Activated naive CD4-positive, alpha-beta T cell treated with anti-CD3 and anti-CD28 coated beads, Interleukin-2, amount 50 U/mL, for 24 hours (primary cell): ENCODE data around the gene CA5A.
A peak's percentile ranks its signal among the peaks of the same experiment; 100 is the strongest.
"Not testable (repeated sequence)": the region's sequence is repeated elsewhere in the genome, so short reads cannot be mapped to it uniquely, and the experiment has no call there.

Experiments used
- H3K27ac Mint-ChIP-seq: one replicate; pipeline ENCODE4 v1.8.0; 2021; ENCODE audit warnings: mild to moderate bottlenecking, mixed read lengths
- H3K27me3 Mint-ChIP-seq: one replicate; pipeline ENCODE4 v1.8.0; 2021; ENCODE audit warnings: mixed read lengths
- H3K36me3 Mint-ChIP-seq: one replicate; pipeline ENCODE4 v1.8.0; 2021; ENCODE audit warnings: mixed read lengths
- H3K4me1 Mint-ChIP-seq: one replicate; pipeline ENCODE4 v1.8.0; 2021; ENCODE audit warnings: mixed read lengths
- H3K4me3 Mint-ChIP-seq: one replicate; pipeline ENCODE4 v1.8.0; 2021; ENCODE audit warnings: mild to moderate bottlenecking, mixed read lengths
- H3K9me3 Mint-ChIP-seq: one replicate; pipeline ENCODE4 v1.8.0; 2021; ENCODE audit warnings: mixed read lengths

CA5A gene

GRCh38 chr16:87936375-87937230 is at the start of gene CA5A:
TSS of gene CA5A (minus strand) at chr16:87936529. CDS start at chr16:87936450, 79 bp downstream.
- no peak within 1 kb of the TSS for H3K27ac Mint-ChIP-seq
- H3K27me3 Mint-ChIP-seq: no peaks in the 10 kb centered on the region
- H3K4me1 Mint-ChIP-seq: peaks cover 5% of the 10 kb centered on the region
- H3K4me3 Mint-ChIP-seq: no peak within 1 kb of the TSS
- no peaks in the 10 kb centered on the region for H3K9me3 Mint-ChIP-seq
- H3K36me3 Mint-ChIP-seq: no peaks in the 10 kb centered on the region

- not testable (repeated sequence) for H3K27me3 Mint-ChIP-seq, H3K9me3 Mint-ChIP-seq
- Mint-ChIP-seq H3K36me3 (peaks cover 33% of the 10 kb centered on the region), H3K4me3 (peak overlapping the region; percentile 80), H3K27ac (peak overlapping the region; percentile 98), H3K4me1 (peaks cover 58% of the 10 kb centered on the region)
Measured at GRCh38 chr16:87985493-87985892, 49.2 kb upstream of the CA5A start.

- Mint-ChIP-seq H3K4me3 (peak overlapping the region; percentile 67), H3K27me3 (no peaks in the 10 kb centered on the region), H3K27ac (peak overlapping the region; percentile 84), H3K36me3 (peaks cover 35% of the 10 kb centered on the region), H3K4me1 (peaks cover 66% of the 10 kb centered on the region), H3K9me3 (no peaks in the 10 kb centered on the region)
Measured at GRCh38 chr16:87984632-87985267, 48.4 kb upstream of the CA5A start.

DNA sequence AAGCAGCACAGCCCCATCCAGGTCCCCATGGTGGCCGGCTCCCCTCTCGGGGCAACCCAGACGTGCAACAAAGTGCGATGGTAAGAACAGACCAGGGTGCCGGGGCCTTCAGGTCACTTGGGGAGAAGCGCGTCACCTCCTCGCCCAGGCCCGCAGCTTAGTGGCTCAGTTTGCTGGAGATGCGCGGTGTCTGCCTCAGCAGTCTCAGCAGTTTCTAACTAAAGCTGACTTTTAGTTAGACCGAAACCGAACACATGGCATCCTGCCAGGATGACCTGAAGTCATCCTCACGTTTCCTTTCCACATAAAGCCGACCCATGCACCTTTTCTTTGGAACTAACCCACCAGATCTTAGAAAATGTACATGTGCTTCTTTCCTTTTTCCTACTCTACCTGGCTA is 47.9 kb upstream of the CA5A start:
- Mint-ChIP-seq H3K36me3 (peaks cover 33% of the 10 kb centered on the region), H3K4me1 (peaks cover 71% of the 10 kb centered on the region), H3K4me3 (peak overlapping the region; percentile 67), H3K27ac (peak overlapping the region; percentile 84)
- H3K27me3 Mint-ChIP-seq, H3K9me3 Mint-ChIP-seq: not testable (repeated sequence)

DNA sequence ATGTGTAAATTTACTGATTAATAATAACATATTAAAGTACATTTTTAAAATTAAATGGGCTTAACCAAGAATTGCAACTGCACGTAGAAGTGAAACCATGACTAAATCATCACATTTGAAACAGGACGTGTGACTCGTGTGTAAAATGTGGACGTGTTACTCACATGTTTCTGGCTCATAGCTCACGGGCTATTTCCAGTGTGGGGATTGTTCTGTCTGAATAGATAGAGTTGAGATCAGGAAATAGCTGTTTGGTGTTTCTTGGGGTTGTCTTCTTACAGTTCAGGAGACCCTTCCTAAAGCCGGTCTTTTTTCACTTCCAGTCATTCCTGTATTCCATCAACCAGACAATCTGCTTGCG is 47.4 kb upstream of the CA5A start:
- H3K9me3 Mint-ChIP-seq, H3K27me3 Mint-ChIP-seq: not testable (repeated sequence)
- peak overlapping the region; percentile 76 for H3K27ac Mint-ChIP-seq
- H3K36me3 Mint-ChIP-seq: peaks cover 32% of the 10 kb centered on the region
- H3K4me1 Mint-ChIP-seq: peaks cover 76% of the 10 kb centered on the region
- peak overlapping the region; percentile 47 for H3K4me3 Mint-ChIP-seq

GRCh38 chr16:87983072-87983736 is 46.9 kb upstream of the CA5A start:
- Mint-ChIP-seq H3K4me1 (peaks cover 77% of the 10 kb centered on the region), H3K4me3 (peak overlapping the region; percentile 30), H3K36me3 (peaks cover 32% of the 10 kb centered on the region), H3K27ac (peak overlapping the region; percentile 70)
- not testable (repeated sequence) for H3K27me3 Mint-ChIP-seq, H3K9me3 Mint-ChIP-seq

DNA sequence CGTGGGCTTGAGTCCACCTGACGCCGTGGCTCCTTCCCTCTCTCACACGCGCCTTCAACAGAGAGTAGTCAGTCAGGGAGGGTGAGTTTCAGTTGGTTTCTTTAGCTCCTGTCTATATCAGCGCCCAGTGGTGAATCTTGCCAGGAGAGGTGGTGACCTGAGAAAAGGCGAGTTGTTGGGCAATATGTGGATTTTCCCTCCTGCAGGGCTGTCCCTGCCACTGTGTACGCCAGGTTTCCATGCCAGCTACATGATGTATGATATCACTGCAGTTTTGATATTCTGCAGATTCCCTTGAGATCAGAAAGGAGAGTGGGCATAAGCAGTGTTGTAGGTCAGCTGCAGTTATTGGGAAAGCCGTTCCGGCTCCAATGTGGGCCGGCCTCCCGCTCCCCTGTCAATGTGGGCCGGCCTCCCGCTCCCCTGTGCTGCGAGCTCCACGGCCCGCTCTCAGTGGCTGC is 46.3 kb upstream of the CA5A start:
- H3K27me3 Mint-ChIP-seq: no peaks in the 10 kb centered on the region
- peak overlapping the region; percentile 70 for H3K27ac Mint-ChIP-seq
- H3K36me3 Mint-ChIP-seq: peaks cover 30% of the 10 kb centered on the region
- peak overlapping the region; percentile 30 for H3K4me3 Mint-ChIP-seq
- H3K9me3 Mint-ChIP-seq: no peaks in the 10 kb centered on the region
- H3K4me1 Mint-ChIP-seq: peaks cover 77% of the 10 kb centered on the region

GRCh38 chr16:87981376-87981775 is 45.0 kb upstream of the CA5A start:
- Mint-ChIP-seq H3K4me1 (peaks cover 77% of the 10 kb centered on the region), H3K4me3 (peak overlapping the region; percentile 45), H3K36me3 (peaks cover 30% of the 10 kb centered on the region), H3K27ac (peak overlapping the region; percentile 87)
- H3K9me3 Mint-ChIP-seq, H3K27me3 Mint-ChIP-seq: not testable (repeated sequence)

DNA sequence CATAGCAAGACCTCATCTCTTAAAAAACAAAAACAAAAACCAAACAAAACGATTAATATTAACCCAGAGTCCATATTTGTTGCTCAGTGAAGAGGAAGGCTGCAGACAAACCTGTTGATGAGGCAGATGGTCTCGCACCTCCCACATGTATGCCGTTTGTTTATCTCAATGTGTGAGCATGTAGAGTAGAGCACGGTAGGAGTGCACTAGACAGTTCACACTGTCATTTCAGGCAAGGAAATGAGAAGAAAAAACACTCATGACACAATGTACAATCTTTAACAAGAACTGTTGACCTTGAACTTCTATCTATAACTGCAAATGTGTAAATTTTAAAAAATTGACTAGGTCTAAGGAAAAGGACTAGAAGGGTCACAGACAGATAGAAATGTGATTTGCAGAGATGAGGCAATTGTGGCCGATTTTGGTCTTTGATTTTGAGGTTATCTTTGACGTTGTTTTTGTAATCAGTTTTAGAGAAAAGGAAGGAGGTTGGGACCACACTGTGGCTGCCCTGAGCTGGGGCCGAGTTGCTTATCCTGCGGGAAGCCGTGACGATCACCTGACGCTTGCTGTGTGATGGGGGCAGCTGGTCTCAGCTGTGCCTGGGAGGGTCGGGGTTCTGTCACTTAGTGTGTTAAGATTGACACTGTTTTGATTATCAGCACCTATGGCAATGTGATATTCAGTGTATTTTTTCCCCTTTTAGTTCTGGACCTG is 43.7 kb upstream of the CA5A start:
- Mint-ChIP-seq H3K36me3 (peaks cover 24% of the 10 kb centered on the region), H3K4me1 (peaks cover 66% of the 10 kb centered on the region), H3K27ac (peak overlapping the region; percentile 38)
- not testable (repeated sequence) for H3K9me3 Mint-ChIP-seq, H3K4me3 Mint-ChIP-seq, H3K27me3 Mint-ChIP-seq

GRCh38 chr16:87979352-87979751 is 43.0 kb upstream of the CA5A start:
- no peaks in the 10 kb centered on the region for H3K9me3 Mint-ChIP-seq
- H3K36me3 Mint-ChIP-seq: peaks cover 21% of the 10 kb centered on the region
- no peak overlapping the region for H3K4me3 Mint-ChIP-seq
- no peaks in the 10 kb centered on the region for H3K27me3 Mint-ChIP-seq
- peaks cover 62% of the 10 kb centered on the region for H3K4me1 Mint-ChIP-seq
- no peak overlapping the region for H3K27ac Mint-ChIP-seq

- Mint-ChIP-seq H3K36me3 (peaks cover 21% of the 10 kb centered on the region), H3K27ac (no peak overlapping the region), H3K9me3 (no peaks in the 10 kb centered on the region), H3K4me1 (peaks cover 58% of the 10 kb centered on the region), H3K27me3 (no peaks in the 10 kb centered on the region), H3K4me3 (no peak overlapping the region)
Measured at GRCh38 chr16:87978127-87978526, 41.8 kb upstream of the CA5A start.

GRCh38 chr16:87976665-87977064 is 40.3 kb upstream of the CA5A start:
- peaks cover 55% of the 10 kb centered on the region for H3K4me1 Mint-ChIP-seq
- H3K4me3 Mint-ChIP-seq: no peak overlapping the region
- H3K9me3 Mint-ChIP-seq: peaks cover 9% of the 10 kb centered on the region
- H3K27me3 Mint-ChIP-seq: no peaks in the 10 kb centered on the region
- H3K36me3 Mint-ChIP-seq: peaks cover 30% of the 10 kb centered on the region
- peak overlapping the region; percentile 68 for H3K27ac Mint-ChIP-seq

DNA sequence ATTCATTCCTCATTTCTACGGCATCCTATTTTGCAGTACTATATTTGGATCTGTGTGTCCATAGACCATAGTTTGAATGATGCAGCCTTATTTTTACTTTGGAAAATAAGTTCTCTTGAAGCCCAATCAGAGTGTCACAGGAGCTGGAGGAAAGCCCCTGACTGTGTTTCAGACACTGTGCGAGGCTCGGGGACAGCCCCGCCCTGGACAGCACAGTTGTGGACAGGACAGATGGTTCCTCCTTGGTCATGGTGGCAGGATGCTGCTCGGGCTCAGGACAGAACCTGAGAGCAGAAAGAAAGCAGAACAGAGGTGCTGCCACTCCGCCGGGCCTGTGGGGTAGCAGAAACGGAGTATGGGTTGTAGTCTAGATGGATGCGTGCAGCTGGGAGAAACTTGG is 37.8 kb upstream of the CA5A start:
- Mint-ChIP-seq H3K27ac (no peak overlapping the region), H3K9me3 (peaks cover 17% of the 10 kb centered on the region), H3K4me3 (no peak overlapping the region)

DNA sequence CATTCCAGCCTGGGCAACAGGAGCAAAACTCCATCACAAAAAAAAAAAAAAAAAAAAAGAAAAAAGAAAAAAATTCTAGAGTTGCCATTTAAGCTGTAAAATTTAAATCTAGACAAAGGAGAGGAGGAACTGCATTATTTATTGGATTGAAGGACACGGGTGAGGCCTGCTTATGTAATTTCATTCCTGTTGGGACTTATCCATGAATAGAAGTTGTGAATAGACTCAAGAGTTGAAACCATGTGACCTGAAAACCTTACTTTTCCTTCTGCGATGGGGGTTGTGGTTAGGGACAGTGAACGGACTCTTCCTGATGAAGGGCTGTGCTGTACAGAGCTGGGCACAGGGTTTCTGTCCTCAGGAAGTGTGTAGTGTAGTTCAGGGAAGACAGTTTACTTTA is 37.4 kb upstream of the CA5A start:
- H3K4me1 Mint-ChIP-seq: peaks cover 46% of the 10 kb centered on the region
- peaks cover 17% of the 10 kb centered on the region for H3K9me3 Mint-ChIP-seq
- H3K27me3 Mint-ChIP-seq: no peaks in the 10 kb centered on the region
- H3K4me3 Mint-ChIP-seq: no peak overlapping the region
- H3K27ac Mint-ChIP-seq: peak overlapping the region; percentile 66
- peaks cover 38% of the 10 kb centered on the region for H3K36me3 Mint-ChIP-seq

More for the DNA sequence above, 37.8 kb upstream of the CA5A start:
- H3K27me3 Mint-ChIP-seq: no peaks in the 10 kb centered on the region
- peaks cover 50% of the 10 kb centered on the region for H3K4me1 Mint-ChIP-seq
- peaks cover 36% of the 10 kb centered on the region for H3K36me3 Mint-ChIP-seq

DNA sequence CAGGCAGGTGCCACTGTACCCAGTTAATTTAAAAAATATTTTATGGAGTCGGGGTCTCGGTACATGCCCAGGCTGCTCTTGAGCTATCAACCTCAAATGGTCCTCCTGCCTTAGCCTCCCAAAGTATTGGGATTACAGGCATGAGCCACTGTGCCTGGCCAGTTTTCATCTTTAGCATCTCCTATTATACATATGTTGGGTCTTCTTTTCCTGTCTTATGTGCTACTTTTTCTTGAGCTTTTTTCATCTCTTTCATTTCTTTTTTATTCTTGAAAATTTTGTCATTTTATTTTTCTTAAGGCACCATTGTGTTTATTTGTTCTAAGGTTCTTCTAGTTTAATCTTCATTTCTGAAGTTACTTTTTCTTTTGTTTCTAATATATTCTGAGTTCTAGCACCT is 35.6 kb upstream of the CA5A start:
- peaks cover 17% of the 10 kb centered on the region for H3K9me3 Mint-ChIP-seq
- peaks cover 50% of the 10 kb centered on the region for H3K4me1 Mint-ChIP-seq
- no peaks in the 10 kb centered on the region for H3K27me3 Mint-ChIP-seq
- H3K36me3 Mint-ChIP-seq: peaks cover 38% of the 10 kb centered on the region
- peak overlapping the region; percentile 51 for H3K27ac Mint-ChIP-seq
- H3K4me3 Mint-ChIP-seq: no peak overlapping the region
